ENCODE data around the gene STX1A.

STX1A gene

DNA sequence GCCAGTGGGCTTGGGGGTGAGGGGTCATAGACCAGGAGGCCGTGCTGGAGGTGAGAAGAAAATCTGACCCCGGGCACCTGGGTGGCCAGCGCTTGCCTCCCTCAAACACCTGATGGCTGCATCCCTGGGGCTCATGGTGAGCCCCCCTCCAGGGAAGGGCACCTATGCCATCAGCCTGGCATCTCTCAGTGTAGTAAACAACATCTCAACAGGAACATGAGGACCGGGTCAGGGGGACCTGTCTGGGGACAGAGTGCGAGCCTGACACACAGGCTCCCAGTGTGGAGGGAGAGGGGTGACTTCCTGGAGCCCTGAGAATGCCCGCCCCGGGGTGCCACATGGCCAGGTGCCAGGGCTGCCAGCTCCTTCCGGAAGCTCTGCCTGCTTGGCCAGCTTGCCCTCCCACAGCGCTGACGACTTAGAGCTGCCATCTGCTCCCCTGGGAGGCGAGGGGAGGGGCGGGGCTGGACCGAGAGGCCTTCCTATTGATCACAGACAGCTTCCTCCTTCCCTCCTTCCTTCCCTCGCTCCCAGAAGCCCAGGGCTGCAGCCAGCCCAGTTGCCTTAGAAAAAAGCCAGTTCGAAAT, 12.3 kb downstream of the STX1A start:
- DNase-seq (ENCODE audit: low spot score), result peak; percentile 86

DNA sequence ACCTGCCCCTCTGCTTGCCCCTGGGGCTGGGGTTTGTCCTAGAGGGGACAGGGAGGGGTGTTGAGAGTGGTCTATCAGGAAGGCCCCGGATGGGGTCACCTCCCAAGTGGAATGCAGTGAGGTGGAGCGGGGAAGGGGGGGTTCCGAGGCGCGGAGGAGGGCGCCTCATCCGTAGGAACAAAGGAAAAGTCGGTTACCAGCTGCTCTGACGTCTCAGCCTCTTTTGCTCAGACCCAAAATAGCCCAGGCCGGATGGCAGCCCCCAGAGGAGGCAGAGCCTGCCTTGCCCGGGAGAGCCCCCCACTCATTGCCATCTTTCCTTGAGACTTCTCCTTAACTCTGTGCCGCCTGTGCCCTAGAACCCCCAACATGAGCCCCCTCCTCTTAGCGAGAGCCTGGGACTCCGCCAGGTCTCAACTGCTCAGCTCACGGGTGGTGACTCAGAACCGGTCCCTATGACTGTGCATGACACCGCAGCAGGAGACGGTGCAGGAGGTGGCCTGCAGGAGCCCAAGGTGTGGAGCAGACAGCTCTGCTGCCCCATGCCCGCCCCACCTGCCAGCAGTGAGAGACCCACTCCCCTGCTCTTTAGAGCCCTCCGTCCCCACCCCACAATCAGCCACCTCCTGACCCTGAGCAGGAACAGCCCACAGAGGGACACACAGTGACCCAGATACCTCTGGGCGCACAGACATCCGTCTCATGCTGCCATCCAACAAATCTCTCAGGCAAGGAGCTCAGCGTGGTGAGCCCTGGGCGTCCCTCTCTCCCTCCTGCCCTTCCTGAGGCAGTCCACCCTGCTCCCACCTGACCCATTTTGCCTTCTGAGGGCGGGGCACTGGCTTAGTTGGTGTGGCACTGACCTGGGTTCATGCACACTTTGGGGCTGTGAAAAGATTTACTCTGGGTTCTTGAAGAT, 13.1 kb downstream of the STX1A start:
- peak; percentile 54 for DNase-seq (ENCODE audit: low spot score)

DNA sequence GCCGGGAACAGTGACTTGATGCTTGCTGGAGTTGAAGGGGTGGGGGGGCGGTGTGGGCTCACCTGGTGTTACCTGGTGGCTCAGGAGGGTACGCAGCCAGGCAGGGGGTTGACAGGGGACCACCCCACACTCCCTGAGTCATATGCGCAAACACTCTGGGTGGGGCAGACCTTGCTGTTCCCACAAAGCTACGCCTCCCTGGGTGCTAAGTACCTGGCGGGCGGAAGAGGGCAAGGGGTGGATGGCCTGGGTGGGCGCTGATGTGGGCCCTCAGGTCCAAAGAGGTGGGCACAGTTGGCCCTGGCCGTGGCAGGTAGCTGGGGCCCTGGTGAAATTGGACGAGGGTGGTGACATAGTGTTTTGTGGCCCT, 13.9 kb downstream of the STX1A start:
- no peak for DNase-seq (ENCODE audit: low spot score)

DNA sequence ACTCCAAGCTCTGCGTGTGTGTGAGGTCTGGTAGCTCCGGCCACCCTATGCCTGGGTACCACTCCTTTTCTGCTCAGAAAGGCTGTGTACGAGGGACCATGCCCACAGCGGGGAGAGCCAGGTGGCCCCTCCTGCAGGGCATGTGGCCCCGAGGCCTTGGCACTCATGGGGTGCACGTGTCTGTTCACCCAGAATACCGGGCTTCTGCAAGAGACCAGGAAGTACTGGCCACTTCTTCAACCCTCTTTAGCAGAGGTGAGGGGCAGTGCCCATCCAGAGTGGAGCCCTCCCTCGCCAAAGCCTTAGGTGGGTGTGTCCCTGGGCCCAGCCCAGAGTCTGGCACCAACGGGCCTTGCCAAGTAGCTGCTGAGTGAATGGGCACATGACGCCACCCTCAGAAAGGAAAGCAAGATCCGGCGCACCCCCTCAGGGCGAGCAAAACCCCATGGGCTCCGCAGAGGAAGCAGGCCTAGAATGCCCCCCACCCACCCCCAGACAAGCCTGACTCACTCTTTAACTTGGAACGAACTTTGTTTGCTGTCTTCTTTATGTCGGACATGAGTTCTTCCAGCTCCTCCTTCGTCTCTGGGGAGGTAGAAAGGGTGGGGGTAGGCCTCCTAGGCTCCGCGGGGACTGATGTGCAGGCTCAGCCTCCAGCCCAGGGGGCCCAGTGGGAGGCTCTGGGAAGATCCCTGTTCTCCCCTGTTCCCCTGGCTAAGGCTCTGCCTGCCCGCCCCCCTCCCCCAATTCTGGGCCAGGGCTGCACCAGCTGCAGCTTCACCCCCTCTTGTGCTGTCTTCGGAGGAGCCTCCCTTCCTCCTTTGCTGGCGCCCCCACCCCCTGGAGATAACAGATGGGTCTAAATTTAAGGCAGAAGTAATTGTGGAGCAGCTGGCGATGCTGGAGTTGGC, 14.6 kb downstream of the STX1A start:
- no peak for DNase-seq (ENCODE audit: low spot score)

DNA sequence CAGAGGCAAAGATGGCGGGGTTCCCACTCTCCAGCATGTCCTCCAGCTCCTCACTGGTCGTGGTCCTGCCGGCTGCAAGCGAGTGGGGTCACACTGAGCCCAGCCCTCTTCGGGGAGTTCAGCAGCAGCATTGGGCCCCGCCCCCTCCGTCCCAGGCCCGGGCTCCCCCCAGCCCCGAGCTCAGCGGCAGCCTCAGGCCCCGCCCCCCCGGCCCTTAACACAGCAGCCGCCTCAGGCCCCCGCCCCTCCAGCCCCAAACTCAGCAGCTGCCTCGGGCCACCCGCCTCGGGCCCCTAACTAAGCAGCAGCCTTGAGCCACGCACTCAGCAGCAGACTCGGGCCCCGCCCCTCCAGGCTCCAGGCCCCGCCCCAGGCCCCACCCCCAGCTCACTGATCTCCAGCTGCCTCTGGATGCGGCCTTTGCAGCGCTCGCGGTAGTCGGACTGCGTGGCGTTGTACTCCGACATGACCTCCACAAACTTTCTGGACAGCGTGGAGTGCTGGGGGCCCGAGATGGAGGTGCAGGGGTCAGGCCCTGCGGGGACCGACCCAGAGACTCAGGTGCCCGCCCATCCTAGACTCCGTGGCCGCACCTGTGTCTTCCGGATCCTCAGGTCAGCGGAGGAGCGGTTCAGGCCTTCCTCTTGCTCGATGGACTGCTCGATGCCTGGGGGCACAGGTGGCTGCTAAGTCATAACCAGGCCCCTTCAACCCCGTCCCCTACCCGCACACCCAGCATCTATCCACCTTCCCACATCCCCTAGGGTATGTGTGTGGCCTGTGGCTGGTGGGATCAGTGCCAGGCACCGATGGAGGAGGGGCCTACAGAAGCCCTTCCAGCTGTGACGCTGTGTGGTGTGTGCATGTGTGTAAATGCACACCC, 15.5 kb downstream of the STX1A start:
- DNase-seq (ENCODE audit: low spot score), result no peak

DNA sequence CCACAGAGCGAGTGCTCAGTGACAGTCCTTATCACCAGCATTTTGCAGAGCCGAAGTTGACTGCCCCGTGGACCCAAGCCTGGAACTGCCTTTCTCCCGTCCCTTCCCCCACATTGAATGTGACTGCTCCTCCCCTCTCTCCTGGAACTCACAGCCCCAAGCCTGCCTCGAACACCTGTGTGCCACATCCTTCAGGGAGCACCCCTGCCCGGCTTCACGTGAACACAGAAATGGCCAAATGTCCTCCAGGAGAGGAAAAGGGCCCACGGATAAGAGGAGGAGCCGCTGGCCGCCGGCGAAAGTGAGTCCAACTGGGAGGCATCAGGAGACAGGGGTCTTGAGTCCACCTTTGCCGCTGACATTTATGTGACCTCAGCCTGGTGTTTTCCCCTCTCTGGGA, 16.2 kb downstream of the STX1A start:
- no peak for DNase-seq (ENCODE audit: low spot score)

DNA sequence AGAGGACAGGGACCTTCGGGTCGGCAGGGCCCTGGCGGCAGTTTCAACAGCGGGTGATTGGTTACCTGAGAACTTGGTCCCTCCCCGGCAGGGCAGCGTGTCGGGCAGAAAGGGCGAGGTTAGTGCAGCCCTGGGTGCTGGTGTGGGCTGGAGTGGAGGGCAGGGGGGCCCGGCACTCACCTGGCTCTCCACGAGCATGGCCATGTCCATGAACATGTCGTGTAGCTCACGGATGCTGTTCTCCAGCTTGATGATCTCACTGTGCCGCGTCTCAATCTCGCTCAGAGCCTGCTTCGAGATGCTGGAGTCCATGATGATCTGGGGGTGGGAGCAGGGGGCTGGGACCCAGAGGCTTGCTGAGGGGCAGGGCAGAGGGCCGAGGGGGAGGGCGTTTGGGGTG, 16.8 kb downstream of the STX1A start:
- DNase-seq (ENCODE audit: low spot score), result no peak

DNA sequence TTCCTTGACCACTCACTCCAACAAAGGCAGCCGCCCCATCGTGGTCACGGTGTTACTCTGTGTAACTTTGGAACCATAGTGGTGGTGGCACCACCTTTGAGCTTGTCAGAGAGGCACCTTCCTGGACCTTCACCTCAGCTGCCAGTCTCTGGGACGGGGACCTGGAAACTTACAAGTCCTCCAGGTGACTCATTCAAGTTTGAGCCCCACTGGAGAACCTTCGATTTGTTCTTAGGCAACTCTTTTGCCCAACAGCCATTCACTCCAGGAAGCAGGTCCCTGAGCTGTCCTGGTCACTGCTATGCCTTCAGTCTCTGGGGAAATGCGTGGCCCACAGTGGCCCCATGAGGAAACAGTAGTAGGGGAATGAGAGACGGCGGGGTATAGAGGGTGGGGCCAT, 17.2 kb downstream of the STX1A start:
- no peak for DNase-seq (ENCODE audit: low spot score)

DNA sequence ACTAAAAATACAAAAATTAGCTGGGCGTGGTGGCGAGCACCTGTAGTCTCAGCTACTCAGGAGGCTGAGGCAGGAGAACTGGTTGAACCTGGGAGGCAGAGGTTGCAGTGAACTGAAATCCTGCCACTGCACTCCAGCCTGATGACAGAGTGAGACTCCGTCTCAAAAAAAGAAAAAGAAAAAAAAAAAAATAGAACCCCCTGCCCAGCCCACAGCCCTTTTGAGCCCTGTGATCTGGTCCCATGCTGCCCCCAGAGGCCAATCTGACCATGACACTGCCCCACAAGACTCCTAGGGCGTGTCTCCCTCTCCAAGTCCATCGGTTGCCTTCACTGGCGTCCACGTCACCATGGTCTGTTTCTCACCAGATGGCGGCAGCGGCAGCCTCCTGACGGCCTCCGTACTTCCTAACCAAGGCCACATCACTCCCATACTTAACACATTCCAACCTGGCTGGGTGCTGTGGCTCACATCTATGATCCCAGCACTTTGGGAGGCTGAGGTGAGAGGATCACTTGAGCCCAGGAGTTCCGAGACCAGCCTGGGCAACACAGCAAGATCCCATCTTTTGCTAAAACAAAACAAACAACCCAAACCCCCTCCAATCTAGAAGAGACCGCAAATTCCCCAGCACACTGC, 18.0 kb downstream of the STX1A start:
- peak; percentile 39 for DNase-seq (ENCODE audit: low spot score)

DNA sequence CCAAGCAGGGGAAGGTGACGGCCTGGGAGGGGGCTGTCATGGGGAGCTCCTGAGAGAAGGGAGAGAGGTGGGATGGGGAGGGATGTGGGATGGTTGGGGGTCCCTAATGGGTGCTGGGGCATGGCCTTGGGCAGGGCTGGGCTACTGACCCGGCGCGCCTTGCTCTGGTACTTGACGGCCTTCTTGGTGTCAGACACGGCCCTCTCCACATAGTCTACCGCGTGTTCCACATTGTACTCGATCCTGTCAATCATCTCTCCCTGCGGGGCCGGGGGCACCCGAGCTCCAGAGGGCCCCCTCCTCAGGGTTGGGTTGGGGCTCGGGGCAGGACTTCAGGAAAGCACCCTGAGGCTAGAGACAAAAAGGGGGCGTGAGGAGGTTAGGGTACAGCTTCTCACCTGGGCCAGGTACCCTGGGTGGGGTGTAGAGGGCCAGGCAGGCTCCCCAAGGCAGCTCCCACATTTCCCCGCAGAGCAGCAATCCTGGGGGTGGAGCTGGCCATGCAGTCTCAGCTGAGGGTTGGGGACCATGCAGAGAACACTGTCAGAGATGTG, 18.8 kb downstream of the STX1A start:
- DNase-seq (ENCODE audit: low spot score), result no peak

DNA sequence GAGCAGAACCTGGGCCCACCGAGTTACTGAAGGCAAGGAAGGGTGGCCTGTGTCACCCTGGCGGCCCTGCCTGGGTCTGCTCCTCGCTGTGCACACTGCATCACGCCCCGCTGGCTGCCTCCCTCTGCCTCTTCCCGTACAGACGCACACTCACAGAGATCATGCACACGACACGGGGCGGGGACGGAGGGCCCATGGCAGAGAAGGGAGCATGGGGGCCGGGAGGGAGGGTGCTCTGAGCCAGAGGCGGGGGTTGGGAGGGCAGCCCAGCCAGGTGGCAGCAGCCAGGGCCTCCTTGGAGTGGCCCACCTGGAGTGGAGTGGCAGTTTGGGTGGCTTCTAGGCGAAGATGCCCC, 19.4 kb downstream of the STX1A start:
- no peak for DNase-seq (ENCODE audit: low spot score)

DNA sequence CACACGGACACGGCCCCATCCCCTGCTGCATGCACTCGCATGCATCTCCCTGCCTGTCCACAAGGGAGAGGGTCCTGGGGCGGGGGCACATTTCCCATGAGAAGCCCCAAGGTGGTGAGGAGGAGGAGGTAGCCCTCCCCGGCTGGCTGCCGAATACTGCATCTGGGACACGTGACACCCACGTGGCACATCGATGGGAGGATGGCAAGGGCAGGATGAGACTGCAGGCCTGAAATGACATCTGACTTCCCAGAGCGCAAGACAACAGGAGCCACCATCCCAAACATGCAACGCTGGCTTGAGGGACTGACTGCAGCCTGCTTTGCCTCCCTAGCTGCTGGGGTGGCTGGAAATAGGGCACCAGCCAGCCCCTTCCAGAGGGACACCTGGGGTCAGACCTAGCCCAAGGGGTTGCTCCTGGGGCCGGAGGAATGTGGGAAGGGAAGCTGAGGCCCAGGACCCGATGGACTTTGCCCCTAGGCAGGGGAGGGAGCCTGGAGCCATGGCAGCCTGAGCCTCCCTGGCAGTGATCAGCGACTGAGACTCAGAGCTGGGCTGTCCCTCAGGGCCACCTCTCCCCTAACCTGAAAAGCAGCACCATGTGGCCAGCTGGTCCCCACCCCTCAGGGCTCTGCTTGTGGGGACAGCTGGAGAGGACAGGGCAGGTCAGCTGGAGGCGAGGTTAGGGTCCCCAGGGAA, 19.9 kb downstream of the STX1A start:
- DNase-seq (ENCODE audit: low spot score), result no peak

DNA sequence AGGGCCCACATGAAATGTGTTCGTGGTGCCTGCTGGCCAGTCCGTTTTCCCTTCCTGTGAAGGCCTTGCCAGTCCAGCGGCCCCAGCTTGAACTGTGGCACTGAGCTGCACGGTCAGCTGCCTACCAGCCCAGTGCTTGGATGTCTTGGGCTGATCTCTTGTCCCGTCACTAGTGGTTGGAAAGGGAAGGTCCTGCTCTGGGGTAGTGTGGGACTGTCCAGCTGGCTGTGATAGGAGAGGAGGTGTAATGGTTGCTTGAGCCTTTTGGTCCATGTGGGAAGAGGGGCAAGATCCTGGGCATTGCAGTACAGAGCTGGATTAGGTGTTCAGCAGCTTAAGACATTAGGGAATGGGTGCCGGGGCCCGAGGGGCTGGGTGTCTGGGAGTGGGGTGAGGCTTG, 21.1 kb downstream of the STX1A start:
- no peak for DNase-seq (ENCODE audit: low spot score)

DNA sequence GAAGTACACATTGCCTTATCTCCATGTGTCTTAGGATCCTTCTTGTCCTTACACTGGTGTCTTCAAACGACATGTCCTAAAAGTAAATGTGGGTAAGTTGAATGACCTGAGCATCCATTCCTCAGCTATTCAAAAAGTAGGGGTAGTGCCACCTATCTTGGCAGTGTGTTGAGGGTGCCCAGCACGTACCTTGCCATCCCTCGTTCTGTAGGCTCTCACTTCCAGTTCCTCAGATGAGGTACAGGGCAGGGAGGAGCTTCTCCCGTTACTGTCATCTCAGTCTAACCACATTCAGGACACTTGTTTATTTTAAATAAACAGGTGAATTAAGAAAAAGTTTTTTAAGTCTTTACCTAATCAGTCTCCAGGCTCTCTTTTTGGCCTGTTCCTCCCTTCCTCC, 23.1 kb downstream of the STX1A start:
- no peak for DNase-seq (ENCODE audit: low spot score)

DNA sequence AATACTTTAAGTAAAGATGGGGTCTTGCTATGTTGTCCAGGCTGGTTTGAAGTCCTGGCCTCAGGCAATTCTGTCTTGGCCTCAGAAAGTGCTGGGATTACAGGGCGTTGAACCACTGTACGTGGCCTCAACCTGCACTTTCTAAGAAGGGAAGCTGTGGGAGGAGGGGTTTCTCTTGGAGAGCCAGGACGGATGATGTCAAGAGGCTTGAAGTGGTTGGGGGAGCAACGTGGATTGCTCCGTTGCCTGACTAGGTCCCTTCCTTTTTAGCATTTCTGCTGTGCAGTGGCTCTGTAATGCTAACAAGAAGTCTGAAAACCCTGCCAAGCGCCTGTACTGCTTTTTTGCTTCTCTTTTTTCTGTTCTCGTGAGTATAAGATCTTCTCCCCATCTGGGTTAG, 28.8 kb downstream of the STX1A start:
- DNase-seq (ENCODE audit: low spot score), result no peak

DNA sequence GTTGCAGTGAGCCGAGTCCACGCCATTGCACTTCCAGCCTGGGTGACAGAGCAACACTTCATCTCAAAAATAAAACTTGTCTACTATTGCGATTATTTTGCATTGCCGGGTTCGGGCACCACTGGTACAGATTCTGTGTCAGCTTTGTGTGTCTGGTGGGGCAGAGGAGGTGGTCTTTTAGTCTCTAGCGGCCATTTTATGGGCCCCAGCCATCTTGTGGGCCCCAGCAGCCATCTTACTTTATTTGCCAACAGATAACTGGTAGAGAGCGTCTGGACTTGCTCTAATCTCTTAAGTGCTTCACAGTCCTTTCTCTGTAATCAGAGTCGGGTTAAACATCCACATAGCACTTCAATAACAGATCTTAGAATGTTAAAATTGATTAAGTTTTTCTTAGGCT, 31.2 kb downstream of the STX1A start:
- DNase-seq (ENCODE audit: low spot score), result no peak

DNA sequence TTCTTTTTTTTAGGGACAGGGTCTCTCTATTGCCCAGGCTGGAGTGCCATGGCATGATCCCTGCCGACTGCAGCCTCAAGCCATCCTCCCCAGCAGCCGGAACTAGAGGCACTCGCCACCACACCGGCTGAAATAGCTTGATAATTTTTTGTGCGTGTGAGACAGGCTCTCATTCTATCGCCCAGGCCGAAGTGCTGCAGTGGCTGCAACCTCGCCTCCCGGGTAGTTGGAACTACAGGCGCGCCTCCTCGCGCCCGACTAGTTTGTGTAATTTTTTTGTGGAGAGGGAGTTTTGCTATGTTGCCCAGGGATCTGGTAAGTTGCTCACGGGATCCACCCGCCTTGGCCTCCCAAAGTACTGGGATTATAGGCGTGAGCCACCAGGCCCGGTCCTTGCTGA, 34.2 kb downstream of the STX1A start:
- no peak for DNase-seq (ENCODE audit: low spot score)

DNA sequence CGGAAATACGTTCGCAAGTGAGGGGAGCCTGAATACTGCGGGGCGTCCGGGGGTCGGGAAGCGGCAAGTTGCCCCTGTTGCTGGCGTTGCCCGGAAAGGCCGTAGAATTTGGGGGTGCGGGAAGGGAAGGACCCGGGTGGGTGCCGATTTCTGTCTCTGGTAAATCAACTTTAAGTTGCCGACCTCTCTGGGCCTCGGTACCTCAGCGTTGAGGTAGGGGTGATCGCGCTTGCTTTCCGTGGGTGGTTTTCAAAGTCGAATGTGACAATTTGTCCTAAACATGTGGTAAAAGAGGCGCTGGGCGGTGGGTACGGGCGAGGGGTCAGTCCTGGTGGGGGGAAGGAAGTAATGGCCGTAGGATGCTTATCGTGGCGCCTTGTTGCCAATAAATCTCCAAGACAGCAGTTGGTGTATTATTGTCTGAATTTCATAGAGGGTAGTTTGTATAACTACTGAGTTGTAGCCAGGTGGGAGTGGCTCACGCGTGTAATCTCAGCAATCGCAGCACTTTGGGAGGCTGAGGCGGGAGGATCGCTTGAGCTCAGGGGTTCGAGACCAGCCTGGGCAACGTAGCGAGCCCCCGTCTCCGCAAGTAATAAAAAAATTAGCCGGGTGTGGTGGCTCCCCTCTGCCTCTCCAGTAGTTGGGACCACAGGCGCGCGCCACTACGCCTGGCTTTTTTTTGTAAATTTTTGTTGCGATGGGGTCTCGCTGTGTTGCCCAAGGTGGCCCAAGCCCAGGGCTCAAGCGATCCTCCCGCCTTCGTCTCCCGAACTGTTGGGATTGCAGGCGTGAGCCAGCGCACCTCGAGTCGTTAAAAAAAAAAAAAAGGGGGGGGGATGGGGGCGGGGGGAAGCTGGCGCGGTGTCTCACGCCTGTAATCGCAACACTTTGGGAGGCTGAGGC, 35.4 kb downstream of the STX1A start:
- peak; percentile 33 for DNase-seq (ENCODE audit: low spot score)

DNA sequence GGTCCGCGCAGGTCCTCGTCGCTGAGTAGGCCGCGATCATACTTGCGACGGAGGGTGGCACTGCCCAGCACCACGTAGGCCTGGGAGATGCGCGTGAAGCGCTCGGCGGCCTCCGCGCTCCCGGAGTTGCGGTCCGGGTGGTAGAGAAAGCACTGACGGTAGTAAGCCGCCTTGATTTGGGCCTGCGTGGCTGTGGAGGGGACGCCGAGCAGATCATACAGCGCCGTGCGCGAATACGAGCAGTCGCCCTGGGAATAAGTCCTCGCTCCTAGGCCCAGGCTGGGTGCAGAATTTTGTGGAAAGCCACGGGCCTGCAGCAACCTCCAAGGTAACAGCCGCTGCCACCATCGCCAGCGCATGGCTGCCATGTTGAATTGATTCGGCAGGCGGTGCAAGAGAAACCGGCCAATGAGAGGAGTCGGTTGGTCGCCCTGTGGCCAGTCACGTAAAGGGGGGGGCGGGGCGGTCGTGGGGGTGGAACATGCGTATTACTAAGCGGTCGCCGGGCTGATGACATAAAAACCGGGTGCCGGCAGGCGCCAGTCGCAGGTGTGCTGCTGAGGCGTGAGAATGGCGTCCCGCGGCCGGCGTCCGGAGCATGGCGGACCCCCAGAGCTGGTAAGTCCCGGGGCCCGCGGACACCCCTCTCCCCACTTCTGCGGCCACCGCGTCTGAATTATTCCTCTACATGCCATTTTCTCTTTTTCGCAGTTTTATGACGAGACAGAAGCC, 36.2 kb downstream of the STX1A start, which contains the start of the genes BUD23 and DNAJC30:
BUD23 (plus strand) TSS at position 542 of the 732 bp plus-strand sequence; CDS start at position 571, 29 bp downstream.
DNAJC30 (minus strand) TSS at position 398 of the 732 bp plus-strand sequence; CDS start at position 368, 30 bp downstream.
- DNase-seq (ENCODE audit: low spot score), result peak; percentile 96
